Erythroblast (primary cell): Measurements from ENCODE around the gene LRP1B.

ENCODE experiments used
- GATA1 ChIP-seq: IDR thresholded peaks from 2 replicates; pipeline ENCODE4 v1.6.1; 2011; ENCODE audit warnings: low read depth, mild to moderate bottlenecking, control low read depth, low read length, moderate library complexity
- POLR2A ChIP-seq: IDR thresholded peaks from 2 replicates; pipeline ENCODE4 v1.6.1; 2011; ENCODE audit warnings: mild to moderate bottlenecking, low read length

- no peak for TF ChIP-seq POLR2A
- TF ChIP-seq GATA1: no peak
These were observed 1544.4 kb downstream of the LRP1B start for GRCh38 chr2:140586379-140586778.
